Mesendoderm (in vitro differentiated cells): ENCODE measurements around the gene SLC25A24. TPM values are rescaled to one million over a fixed set of nuclear protein-coding genes. Genes with fewer than 3 reads are reported as not detected.
"Not testable (repeated sequence)": the region's sequence is repeated elsewhere in the genome, so short reads cannot be mapped to it uniquely, and the experiment has no call there.

Experiments
- DNase-seq: peaks from one replicate; pipeline ENCODE4 v3.0.0; 2013
- H2AK5ac ChIP-seq: 2 replicates; pipeline ENCODE4 v1.6.1; 2013; ENCODE audit warnings: low read length, inconsistent platforms
- H2BK120ac ChIP-seq: 2 replicates; pipeline ENCODE4 v1.6.1; 2013; ENCODE audit warnings: low read depth, mild to moderate bottlenecking, low read length, moderate library complexity, mixed read lengths
- H2BK15ac ChIP-seq: replicated peaks from 2 replicates; pipeline ENCODE4 v1.6.1; 2013; ENCODE audit warnings: low read depth, mild to moderate bottlenecking, moderate library complexity
- H2BK5ac ChIP-seq: 2 replicates; pipeline ENCODE4 v1.6.1; 2013; ENCODE audit warnings: low read length, inconsistent platforms
- H3K18ac ChIP-seq: 2 replicates; pipeline ENCODE4 v1.6.1; 2013; ENCODE audit warnings: mild to moderate bottlenecking, low read length, mixed read lengths
- H3K23ac ChIP-seq: one replicate; pipeline ENCODE4 v1.6.1; 2013; ENCODE audit warnings: low read length
- H3K27ac ChIP-seq: 2 replicates; pipeline ENCODE4 v1.5.1; 2013; ENCODE audit warnings: low read depth, mild to moderate bottlenecking, inconsistent platforms, low read length, moderate library complexity
- H3K27me3 ChIP-seq: 2 replicates; pipeline ENCODE4 v1.6.1; 2013; ENCODE audit warnings: low read length, control low read depth, mild to moderate bottlenecking, inconsistent platforms; ENCODE audit not compliant: insufficient read depth, poor library complexity
- H3K36me3 ChIP-seq: 2 replicates; pipeline ENCODE4 v1.6.1; 2013; ENCODE audit warnings: low read length, inconsistent platforms; ENCODE audit not compliant: control insufficient read depth, insufficient read depth
- H3K4ac ChIP-seq: one replicate; pipeline ENCODE4 v1.6.1; 2013; ENCODE audit warnings: low read depth, mild to moderate bottlenecking, low read length, moderate library complexity
- H3K4me1 ChIP-seq: 2 replicates; pipeline ENCODE4 v1.6.1; 2013; ENCODE audit warnings: low read depth, low read length, inconsistent platforms; ENCODE audit not compliant: control insufficient read depth
- H3K4me2 ChIP-seq: 2 replicates; pipeline ENCODE4 v1.6.1; 2013; ENCODE audit warnings: low read length
- H3K4me3 ChIP-seq: 2 replicates; pipeline ENCODE4 v1.5.1; 2013; ENCODE audit warnings: mild to moderate bottlenecking, low read length
- H3K56ac ChIP-seq: one replicate; pipeline ENCODE4 v1.6.1; 2013; ENCODE audit warnings: low read length
- H3K79me1 ChIP-seq: 2 replicates; pipeline ENCODE4 v1.6.1; 2013; ENCODE audit warnings: low read length, inconsistent platforms
- H3K79me2 ChIP-seq: 2 replicates; pipeline ENCODE4 v1.6.1; 2013; ENCODE audit warnings: mild to moderate bottlenecking, low read length; ENCODE audit not compliant: control insufficient read depth, insufficient read depth
- H3K9ac ChIP-seq: 2 replicates; pipeline ENCODE4 v1.6.1; 2013; ENCODE audit warnings: low read length, inconsistent platforms
- H4K5ac ChIP-seq: one replicate; pipeline ENCODE4 v1.6.1; 2013; ENCODE audit warnings: low read length
- H4K8ac ChIP-seq: one replicate; pipeline ENCODE4 v1.6.1; 2013; ENCODE audit warnings: low read depth, mild to moderate bottlenecking, control low read depth, low read length, moderate library complexity
- WGBS: extraction: QIAGEN DNeasy Blood & Tissue Kit; methylation state at CpG from one replicate; pipeline ENCODE4 v1.1.7; 2013; ENCODE audit warnings: low lambda C conversion rate, missing lambda C conversion rate; ENCODE audit not compliant: insufficient coverage; ENCODE audit errors: extremely low coverage; 5-methylcytosine and 5-hydroxymethylcytosine counted together
- polyA plus RNA-seq, 2 experiments: library from polyadenylated mRNA; stranded (reverse); fragments of 200-250 nt; gene quantifications; one replicate each; pipeline ENCODE4 v1.2.3, GENCODE V29; 2013

Gene SLC25A24
- polyA plus RNA-seq (2013, experiment 1 of 2): 62.9 TPM
- 63.6 TPM for polyA plus RNA-seq (2013, experiment 2 of 2)

DNA sequence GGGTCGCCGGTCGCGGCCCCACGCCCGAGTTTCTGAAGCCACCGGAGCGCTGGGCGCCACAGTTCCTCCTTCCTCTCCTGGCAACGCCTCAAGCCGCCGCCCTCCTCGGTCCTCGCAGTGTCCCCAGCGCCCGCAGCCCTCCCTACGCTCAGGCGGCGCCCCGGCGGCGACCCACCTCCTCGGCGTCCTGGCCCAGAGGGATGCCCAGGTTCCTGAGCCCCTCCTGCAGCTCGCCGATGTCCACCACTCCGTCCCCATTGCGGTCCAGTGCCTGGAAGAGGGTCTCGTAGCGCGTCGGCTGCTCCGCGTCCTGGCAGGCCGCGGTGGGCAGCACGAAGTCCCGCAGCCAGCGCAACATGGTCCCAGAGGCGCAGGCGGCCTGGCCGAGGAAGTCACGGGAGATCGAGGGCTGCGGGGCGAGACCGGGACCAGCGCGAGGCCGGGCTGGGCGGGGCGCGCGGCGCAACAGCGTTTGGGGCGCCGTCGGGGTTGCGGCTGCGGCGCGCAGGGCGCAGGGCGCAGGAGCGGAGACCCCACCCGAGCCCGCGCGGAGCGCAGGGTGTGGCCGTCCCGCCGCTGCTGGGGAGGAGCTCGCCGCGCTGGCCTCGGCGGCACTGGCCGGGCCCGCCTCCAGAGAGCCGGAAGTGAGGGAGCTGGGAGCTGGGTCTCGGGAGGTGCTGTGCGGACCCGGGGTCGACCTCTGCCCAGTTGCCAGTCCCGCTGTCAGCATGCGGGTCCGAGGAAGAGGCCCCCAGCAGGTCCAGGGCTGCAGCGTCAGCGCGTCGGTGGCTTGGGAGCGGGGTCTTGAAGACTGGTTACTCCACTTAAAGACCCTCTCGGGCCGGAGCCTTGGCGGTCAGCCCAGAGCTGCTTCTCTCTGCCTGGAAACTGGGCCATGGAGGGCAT lies at the start of gene SLC25A24:
SLC25A24 (minus strand) TSS at position 563 of the 906 bp plus-strand sequence; CDS start at position 358, 205 bp downstream.
- Histone ChIP-seq H2AK5ac (no peak within 1 kb of the TSS), H3K36me3 (no peaks in the 10 kb centered on the region), H3K79me1 (peaks cover 14% of the 10 kb centered on the region), H3K4ac (peak within 1 kb of the TSS; percentile 43), H3K79me2 (peaks cover 29% of the 10 kb centered on the region), H3K23ac (no peak within 1 kb of the TSS), H3K9ac (peak within 1 kb of the TSS; percentile 98), H3K56ac (peak within 1 kb of the TSS; percentile 99), H3K27me3 (no peaks in the 10 kb centered on the region), H3K4me2 (peak within 1 kb of the TSS; percentile 72), H4K8ac (peak within 1 kb of the TSS; percentile 91), H3K4me1 (peaks cover 2% of the 10 kb centered on the region), H3K4me3 (peak within 1 kb of the TSS; percentile 87), H4K5ac (no peak within 1 kb of the TSS), H3K27ac (peak within 1 kb of the TSS; percentile 43), H2BK15ac (no peak within 1 kb of the TSS), H2BK5ac (peak within 1 kb of the TSS; percentile 88), H3K18ac (peak within 1 kb of the TSS; percentile 75), H2BK120ac (no peak within 1 kb of the TSS)
- WGBS: no CpG with 5 or more reads among the region's 97 CpGs
- peak; percentile 89 for DNase-seq

DNA sequence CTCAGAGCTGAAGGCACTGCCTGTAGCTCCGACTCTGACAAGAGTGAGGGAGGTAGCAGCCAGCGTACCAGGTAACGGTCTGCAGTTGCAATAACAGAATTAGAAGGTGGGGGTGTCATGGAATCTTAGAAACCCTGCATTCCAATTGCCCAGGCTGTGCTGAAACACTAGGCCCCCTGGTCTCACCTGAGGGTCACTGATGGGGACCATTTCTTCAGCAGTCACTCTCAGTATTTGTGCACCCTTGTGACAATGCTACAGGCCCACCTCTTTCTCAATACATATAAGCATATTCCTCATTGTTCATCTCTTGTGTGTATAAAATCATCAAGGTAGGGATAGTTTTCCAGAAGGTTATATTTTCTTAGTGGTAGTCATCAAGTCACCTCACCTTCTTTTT lies 43.8 kb upstream of the SLC25A24 start, which contains the start of gene NBPF4:
NBPF4 (minus strand) TSS at position 101 of the 400 bp plus-strand sequence. CDS start 315 bp downstream, outside the sequence.
- not testable (repeated sequence) for H3K4me3 ChIP-seq, H2BK15ac ChIP-seq, H3K27me3 ChIP-seq, H3K79me2 ChIP-seq, H4K8ac ChIP-seq, H3K27ac ChIP-seq, H3K4me2 ChIP-seq, H3K4me1 ChIP-seq, H2BK5ac ChIP-seq, H3K56ac ChIP-seq, H2BK120ac ChIP-seq, DNase-seq, H4K5ac ChIP-seq, H3K79me1 ChIP-seq, H2AK5ac ChIP-seq, H3K18ac ChIP-seq, H3K36me3 ChIP-seq, H3K23ac ChIP-seq, H3K4ac ChIP-seq, H3K9ac ChIP-seq
- no CpG with 5 or more reads among the region's 3 CpGs for WGBS

DNA sequence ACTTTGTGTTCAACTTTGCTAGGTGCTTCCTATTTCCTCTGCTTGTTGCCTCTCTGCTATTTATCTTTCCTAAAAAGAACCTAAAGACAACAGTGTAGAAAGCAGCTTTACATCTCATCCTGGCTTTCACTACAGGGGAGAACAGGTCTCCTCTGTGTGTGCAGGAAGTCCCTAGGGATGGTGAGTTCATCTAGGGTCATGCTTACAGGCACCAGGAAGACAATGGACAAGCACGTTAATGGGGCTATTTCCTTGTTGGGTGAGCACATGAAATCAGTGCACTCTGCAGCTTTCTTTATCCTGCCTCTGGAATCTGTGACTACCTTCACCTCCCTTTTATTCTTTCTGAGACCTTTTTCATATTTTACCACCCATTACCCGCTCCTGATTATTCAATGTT lies 39.3 kb upstream of the SLC25A24 start:
- not testable (repeated sequence) for H3K4ac ChIP-seq, H2BK5ac ChIP-seq, H3K9ac ChIP-seq, H3K56ac ChIP-seq, H4K8ac ChIP-seq, H2AK5ac ChIP-seq, DNase-seq, H2BK15ac ChIP-seq, H3K18ac ChIP-seq, H4K5ac ChIP-seq, H3K23ac ChIP-seq, H3K27ac ChIP-seq, H3K27me3 ChIP-seq, H3K36me3 ChIP-seq, H3K4me3 ChIP-seq, H3K79me1 ChIP-seq, H3K79me2 ChIP-seq, H3K4me1 ChIP-seq, H2BK120ac ChIP-seq, H3K4me2 ChIP-seq
- WGBS: no CpG with 5 or more reads among the region's 2 CpGs

DNA sequence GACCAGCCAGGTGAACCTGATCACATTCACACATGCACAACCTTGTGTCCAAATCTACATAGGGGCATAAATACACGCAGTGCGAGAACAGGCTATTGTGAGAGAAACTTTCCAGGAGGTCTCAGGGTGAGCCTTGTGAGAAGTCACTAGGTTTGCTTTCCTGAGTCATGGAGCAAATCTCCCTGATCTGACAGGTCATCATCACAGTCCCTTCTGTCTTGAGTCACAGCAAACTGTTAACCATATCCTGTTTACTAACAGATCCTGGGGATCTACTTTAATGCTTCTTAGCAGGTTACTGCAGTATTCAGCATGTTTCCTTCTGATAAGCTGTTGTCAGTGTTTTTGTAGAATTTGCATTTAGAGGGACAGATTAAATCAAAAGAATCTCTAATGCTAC lies 35.2 kb upstream of the SLC25A24 start:
- not testable (repeated sequence) for H3K27ac ChIP-seq, H3K36me3 ChIP-seq, H3K9ac ChIP-seq, H2BK120ac ChIP-seq, H2BK5ac ChIP-seq, H2AK5ac ChIP-seq, H3K79me1 ChIP-seq, H3K4me1 ChIP-seq, H3K79me2 ChIP-seq, H3K4ac ChIP-seq, H3K4me3 ChIP-seq, H3K27me3 ChIP-seq, H3K56ac ChIP-seq, H4K8ac ChIP-seq, H2BK15ac ChIP-seq, H3K18ac ChIP-seq, H4K5ac ChIP-seq, H3K23ac ChIP-seq, H3K4me2 ChIP-seq, DNase-seq
- WGBS: no CpG with 5 or more reads among the region's 2 CpGs

DNA sequence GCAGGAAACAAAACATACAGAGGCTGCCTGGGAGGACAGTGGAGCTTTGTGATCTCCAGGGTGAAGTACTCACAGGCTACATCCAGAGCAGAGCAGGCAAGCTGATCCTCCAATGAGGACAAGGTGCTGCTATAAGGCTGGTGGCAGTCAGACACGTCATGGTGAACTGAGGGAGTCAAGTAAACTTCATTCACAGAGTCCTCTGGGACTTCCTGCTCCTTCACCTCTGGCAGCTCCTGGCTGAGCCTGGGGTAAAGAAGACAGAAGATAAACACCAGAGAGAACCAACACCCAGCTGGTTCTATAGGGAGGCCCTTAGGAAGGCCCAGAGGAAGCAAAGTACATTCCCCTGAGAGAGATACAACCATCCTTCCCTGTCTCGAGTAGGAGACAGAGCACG lies 32.0 kb upstream of the SLC25A24 start:
- H3K9ac ChIP-seq, DNase-seq, H2AK5ac ChIP-seq, H2BK120ac ChIP-seq, H2BK5ac ChIP-seq, H4K8ac ChIP-seq, H3K79me1 ChIP-seq, H3K4ac ChIP-seq, H3K4me1 ChIP-seq, H3K23ac ChIP-seq, H3K4me2 ChIP-seq, H3K27me3 ChIP-seq, H3K36me3 ChIP-seq, H3K4me3 ChIP-seq, H3K27ac ChIP-seq, H3K56ac ChIP-seq, H4K5ac ChIP-seq, H3K18ac ChIP-seq, H2BK15ac ChIP-seq, H3K79me2 ChIP-seq: not testable (repeated sequence)
- no CpG with 5 or more reads among the region's 3 CpGs for WGBS
